ENCODE measurements around the gene CDIPT.
"Not testable (repeated sequence)": the region's sequence is repeated elsewhere in the genome, so short reads cannot be mapped to it uniquely, and the experiment has no call there.

Gene CDIPT

GRCh38 chr16:29862884-29863668 is at the start of gene CDIPT:
CDIPT (minus strand) TSS chr16:29863226; CDS start chr16:29862857, 369 bp downstream.
- peak within 1 kb of the TSS; percentile 87 for H3K4me3 ChIP-seq (replicated peaks; ENCODE audit: low read depth, low read length)
- peak; percentile 92 for DNase-seq (ENCODE audit: extremely low read depth, low read depth)
- TF ChIP-seq CTCF (IDR thresholded peaks at IDR 0.05; ENCODE audit: low read depth, low read length, missing control alignments) = peak; percentile 73

GRCh38 chr16:29912087-29912486 is 49.1 kb upstream of the CDIPT start:
- H3K4me3 ChIP-seq (replicated peaks; ENCODE audit: low read depth, low read length) = no peak overlapping the region
- TF ChIP-seq CTCF (IDR thresholded peaks at IDR 0.05; ENCODE audit: low read depth, low read length, missing control alignments) = no peak
- no peak for DNase-seq (ENCODE audit: extremely low read depth, low read depth)

GRCh38 chr16:29911676-29912010 is 48.6 kb upstream of the CDIPT start:
- TF ChIP-seq CTCF (IDR thresholded peaks at IDR 0.05; ENCODE audit: low read depth, low read length, missing control alignments) = no peak
- H3K4me3 ChIP-seq (replicated peaks; ENCODE audit: low read depth, low read length) = no peak overlapping the region
- no peak for DNase-seq (ENCODE audit: extremely low read depth, low read depth)

GRCh38 chr16:29910819-29911675 is 48.0 kb upstream of the CDIPT start:
- TF ChIP-seq CTCF (IDR thresholded peaks at IDR 0.05; ENCODE audit: low read depth, low read length, missing control alignments) = no peak
- DNase-seq (ENCODE audit: extremely low read depth, low read depth) = no peak
- no peak overlapping the region for H3K4me3 ChIP-seq (replicated peaks; ENCODE audit: low read depth, low read length)

- DNase-seq (ENCODE audit: extremely low read depth, low read depth); H3K4me3 ChIP-seq (replicated peaks; ENCODE audit: low read depth, low read length): not testable (repeated sequence)
Measured at GRCh38 chr16:29909851-29910250, 46.8 kb upstream of the CDIPT start.

GRCh38 chr16:29909391-29909790 is 46.4 kb upstream of the CDIPT start:
- TF ChIP-seq CTCF (IDR thresholded peaks at IDR 0.05; ENCODE audit: low read depth, low read length, missing control alignments) = no peak
- no peak overlapping the region for H3K4me3 ChIP-seq (replicated peaks; ENCODE audit: low read depth, low read length)
- DNase-seq (ENCODE audit: extremely low read depth, low read depth) = no peak

- no peak for DNase-seq (ENCODE audit: extremely low read depth, low read depth)
- H3K4me3 ChIP-seq (replicated peaks; ENCODE audit: low read depth, low read length) = no peak overlapping the region
- TF ChIP-seq CTCF (IDR thresholded peaks at IDR 0.05; ENCODE audit: low read depth, low read length, missing control alignments) = no peak
Measured at GRCh38 chr16:29908719-29909220, 45.7 kb upstream of the CDIPT start.
